GM12891 (cell line): ENCODE results near the gene QRICH1.
A peak's percentile ranks its signal among the peaks of the same experiment; 100 is the strongest.

Source experiments
- DNase-seq: peaks from one replicate; pipeline ENCODE4 v3.0.0; 2011; ENCODE audit warnings: low spot score; ENCODE audit not compliant: insufficient read length
- FAIRE-seq: peaks from 2 replicates; lab custom pipeline; 2011; peaks lifted over from hg19 to GRCh38; lab: Jason Lieb, UNC
- PAX5 ChIP-seq: IDR thresholded peaks from 2 replicates; pipeline ENCODE4 v1.6.1; 2011; ENCODE audit warnings: low read length, moderate library complexity, mild to moderate bottlenecking; ENCODE audit not compliant: insufficient read depth, severe bottlenecking
- POLR2A ChIP-seq: IDR thresholded peaks from 2 replicates; pipeline ENCODE4 v1.6.1; 2011; ENCODE audit warnings: low read depth, low read length, control low read depth
- POLR2AphosphoS5 ChIP-seq: IDR thresholded peaks from 2 replicates; pipeline ENCODE4 v1.6.1; 2011; ENCODE audit warnings: low read depth, low read length, control low read depth
- POU2F2 ChIP-seq: IDR thresholded peaks from 2 replicates; pipeline ENCODE4 v1.6.1; 2011; ENCODE audit warnings: low read depth, mild to moderate bottlenecking, control low read depth, low read length, moderate library complexity
- SPI1 ChIP-seq: IDR thresholded peaks from 2 replicates; pipeline ENCODE4 v1.6.1; 2011; ENCODE audit warnings: low read depth, low read length, control low read depth
- TAF1 ChIP-seq: IDR thresholded peaks from 2 replicates; pipeline ENCODE4 v1.6.1; 2011; ENCODE audit warnings: low read depth, low read length, control low read depth

The QRICH1 gene

DNA sequence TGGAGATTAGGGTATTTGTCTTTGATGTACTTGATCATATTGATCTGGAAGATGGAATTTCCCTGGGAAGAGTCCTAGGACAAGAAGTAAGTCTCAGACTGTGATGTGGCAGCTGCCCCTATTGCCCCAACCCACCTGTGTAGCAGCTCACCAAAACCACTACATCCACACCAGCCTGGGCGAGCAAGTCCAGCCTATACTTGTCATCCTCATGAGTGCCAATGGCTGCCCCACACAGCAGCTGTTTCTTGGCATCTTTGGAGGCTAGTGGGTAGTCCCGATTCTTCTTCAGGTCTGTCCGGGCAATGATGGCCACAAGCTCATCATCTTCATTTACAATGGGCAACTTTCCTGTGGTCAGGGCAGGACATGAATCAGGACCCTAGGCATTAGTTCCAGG, 67.3 kb downstream of the QRICH1 start:
- no peak for DNase-seq
- FAIRE-seq = no peak
- TF ChIP-seq TAF1 = no peak
- TF ChIP-seq PAX5 = no peak
- TF ChIP-seq SPI1 = no peak
- TF ChIP-seq POU2F2 = no peak
- TF ChIP-seq POLR2AphosphoS5 = 0 out of 2 replicates have a peak, but pooled peaks have one; percentile 13
- peak; percentile 67; the same call in 1 of the 2 replicates for TF ChIP-seq POLR2A

DNA sequence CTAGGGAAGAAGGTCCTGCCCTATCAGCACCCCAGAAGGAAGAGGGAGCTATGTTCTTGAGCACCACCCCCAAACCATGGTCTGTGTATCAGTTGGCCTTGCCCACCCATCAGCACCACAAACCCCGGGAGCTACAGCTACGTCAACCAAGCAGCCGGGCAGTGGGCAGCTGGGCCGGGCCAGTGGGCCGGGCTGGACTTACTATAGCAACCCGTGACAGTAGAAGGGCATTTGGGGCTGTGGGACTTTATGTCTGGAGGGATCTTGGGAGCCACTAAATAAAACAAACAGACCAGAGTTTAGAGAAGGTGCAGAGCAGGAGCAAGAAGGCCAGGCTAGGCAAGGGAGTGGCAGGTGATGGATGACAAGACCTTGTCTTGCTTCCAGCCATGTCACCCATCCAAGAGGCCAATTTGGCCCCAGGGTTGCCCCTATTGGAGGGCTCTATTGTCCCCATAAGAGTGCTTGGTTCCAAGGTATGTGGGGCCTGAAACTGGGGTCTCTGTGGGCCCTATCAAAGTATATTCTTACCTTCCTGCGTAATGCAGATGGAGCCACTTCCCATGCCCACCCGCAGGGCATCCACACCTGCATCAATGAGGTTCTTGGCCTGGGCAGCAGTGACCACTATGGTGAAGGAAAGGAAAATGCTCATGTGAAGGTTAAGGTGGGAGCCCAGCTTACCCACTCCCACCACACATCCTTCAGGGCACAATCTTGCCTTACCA, 67.9 kb downstream of the QRICH1 start:
- DNase-seq (no peak), FAIRE-seq (no peak)
- no peak; the same call in 1 of the 2 replicates for TF ChIP-seq POU2F2
- peak; percentile 18; the same call in 1 of the 2 replicates for TF ChIP-seq POLR2AphosphoS5
- no peak; the same call in 1 of the 2 replicates for TF ChIP-seq POLR2A

GRCh38 chr3:49025005-49025792, 68.7 kb downstream of the QRICH1 start:
- TF ChIP-seq POLR2A (peak; percentile 78), TAF1 (no peak), SPI1 (no peak), POLR2AphosphoS5 (0 out of 2 replicates have a peak, but pooled peaks have one; percentile 60), POU2F2 (no peak; the same call in none of the 2 replicates)
- FAIRE-seq (no peak), DNase-seq (no peak)

GRCh38 chr3:49024449-49024848, 69.4 kb downstream of the QRICH1 start:
- DNase-seq = no peak
- TF ChIP-seq POLR2AphosphoS5 (0 out of 2 replicates have a peak, but pooled peaks have one; percentile 20), POLR2A (no peak), PAX5 (no peak), SPI1 (no peak)
- FAIRE-seq = no peak

DNA sequence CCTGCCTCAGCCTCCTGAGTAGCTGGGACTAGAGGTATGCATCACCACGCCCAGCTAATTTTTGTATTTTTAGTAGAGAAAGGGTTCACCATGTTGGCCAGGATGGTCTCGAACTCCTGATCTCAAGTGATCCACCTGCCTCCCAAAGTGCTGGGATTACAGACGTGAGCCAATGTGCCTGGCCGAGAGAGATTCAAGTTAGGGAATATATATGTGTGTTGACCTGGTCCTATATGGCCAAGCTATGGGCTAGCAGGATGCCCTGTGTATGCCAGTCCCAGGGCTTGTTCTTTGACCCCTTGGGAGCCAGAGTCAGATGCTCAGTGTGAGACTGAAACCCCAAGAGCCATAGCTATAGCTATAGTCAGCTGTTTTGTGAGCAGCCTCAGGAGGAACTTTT, 70.1 kb downstream of the QRICH1 start:
- FAIRE-seq = no peak
- no peak for DNase-seq
- TF ChIP-seq SPI1 = no peak
- no peak for TF ChIP-seq POLR2AphosphoS5
- TF ChIP-seq PAX5 = no peak
- TF ChIP-seq POU2F2 = no peak
- no peak for TF ChIP-seq TAF1
- no peak for TF ChIP-seq POLR2A

DNA sequence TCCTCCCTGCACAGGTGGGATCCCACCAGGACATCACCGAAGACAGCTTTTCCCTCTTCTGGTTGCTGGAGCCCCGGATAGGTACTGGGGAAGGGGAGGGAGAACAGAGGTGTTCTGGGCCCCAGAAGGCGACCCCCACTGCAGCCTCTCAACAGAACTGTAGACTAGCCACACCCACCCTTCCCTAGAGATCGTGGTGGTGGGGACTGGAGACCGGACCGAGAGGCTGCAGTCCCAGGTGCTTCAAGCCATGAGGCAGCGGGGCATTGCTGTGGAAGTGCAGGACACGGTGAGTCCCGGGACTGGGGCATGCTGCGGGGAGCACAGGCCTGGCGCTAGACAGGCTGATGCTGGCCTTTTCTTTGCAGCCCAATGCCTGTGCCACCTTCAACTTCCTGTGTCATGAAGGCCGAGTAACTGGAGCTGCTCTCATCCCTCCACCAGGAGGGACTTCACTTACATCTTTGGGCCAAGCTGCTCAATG, 71.1 kb downstream of the QRICH1 start:
- DNase-seq (no peak), FAIRE-seq (no peak)
- TF ChIP-seq POLR2AphosphoS5 = no peak; the same call in 1 of the 2 replicates
- no peak; the same call in 1 of the 2 replicates for TF ChIP-seq POLR2A
- TF ChIP-seq POU2F2 = no peak
- no peak for TF ChIP-seq PAX5
- no peak for TF ChIP-seq TAF1
- TF ChIP-seq SPI1 = no peak

DNA sequence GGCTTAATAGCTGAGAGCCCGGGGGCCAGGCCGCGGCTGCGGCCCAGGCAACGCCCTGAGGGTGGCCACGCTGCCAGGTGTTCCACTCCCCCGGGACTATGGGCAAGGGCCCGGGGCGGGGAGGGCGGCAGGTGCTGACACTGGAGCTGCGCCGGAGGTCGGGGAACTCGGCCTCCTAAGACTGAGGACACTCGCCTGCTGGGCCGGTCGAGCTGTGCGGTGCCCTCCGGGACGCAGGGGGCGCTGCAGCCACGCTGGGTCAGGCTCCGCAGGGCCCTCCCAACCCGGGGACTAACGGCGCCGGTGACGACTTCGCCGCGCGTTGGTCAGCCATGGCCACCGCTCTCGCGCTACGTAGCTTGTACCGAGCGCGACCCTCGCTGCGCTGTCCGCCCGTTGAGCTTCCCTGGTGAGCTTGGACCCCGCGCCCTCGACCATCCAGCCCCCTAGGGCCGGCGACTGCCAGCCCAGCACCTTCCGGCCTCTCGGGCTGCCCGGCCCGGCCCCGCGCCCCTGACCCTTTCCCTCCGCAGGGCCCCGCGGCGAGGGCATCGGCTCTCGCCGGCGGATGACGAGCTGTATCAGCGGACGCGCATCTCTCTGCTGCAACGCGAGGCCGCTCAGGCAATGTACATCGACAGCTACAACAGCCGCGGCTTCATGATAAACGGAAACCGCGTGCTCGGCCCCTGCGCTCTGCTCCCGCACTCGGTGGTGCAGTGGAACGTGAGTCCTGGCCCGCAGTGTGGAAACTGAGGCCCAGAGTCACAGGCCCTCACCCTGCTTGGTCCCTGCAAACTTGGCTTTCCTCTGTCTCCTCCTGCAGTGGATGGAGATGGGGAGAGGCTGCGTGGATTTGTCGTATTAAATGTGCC, 71.8 kb downstream of the QRICH1 start, which contains the start of gene NDUFAF3:
Gene NDUFAF3, plus strand, starts transcription at position 309 of the 875 bp plus-strand sequence. Its CDS starts 24 bp downstream, at position 333.
- TF ChIP-seq TAF1 (peak; percentile 86), PAX5 (peak; percentile 35), POU2F2 (peak; percentile 58; the same call in 1 of the 2 replicates), SPI1 (no peak), POLR2AphosphoS5 (peak; percentile 94), POLR2A (peak; percentile 95)
- DNase-seq (peak; percentile 88), FAIRE-seq (peak; percentile 98)

GRCh38 chr3:49021213-49021812, 72.6 kb downstream of the QRICH1 start:
- no peak for FAIRE-seq
- peak; percentile 89 for DNase-seq
- no peak for TF ChIP-seq PAX5
- TF ChIP-seq POLR2AphosphoS5 = peak; percentile 100
- peak; percentile 99 for TF ChIP-seq POLR2A
- TF ChIP-seq POU2F2 = peak; percentile 94
- no peak for TF ChIP-seq SPI1
- peak; percentile 94 for TF ChIP-seq TAF1
